ENCODE data around the gene PCGF3.
"Not testable (repeated sequence)": the region's sequence is repeated elsewhere in the genome, so short reads cannot be mapped to it uniquely, and the experiment has no call there.

The PCGF3 gene

GRCh38 chr4:725391-726234 is 20.0 kb downstream of the PCGF3 start:
- DNase-seq (ENCODE audit: low read depth): no peak

GRCh38 chr4:726235-726787 is 20.7 kb downstream of the PCGF3 start:
- DNase-seq (ENCODE audit: low read depth): peak; percentile 77

- DNase-seq (ENCODE audit: low read depth): no peak
Measured at GRCh38 chr4:726838-727237, 21.2 kb downstream of the PCGF3 start.

GRCh38 chr4:727576-727975 is 21.9 kb downstream of the PCGF3 start:
- DNase-seq (ENCODE audit: low read depth): no peak

GRCh38 chr4:729336-730315 is 24.0 kb downstream of the PCGF3 start:
- no peak for DNase-seq (ENCODE audit: low read depth)

- no peak for DNase-seq (ENCODE audit: low read depth)
Measured at GRCh38 chr4:730511-730910, 24.9 kb downstream of the PCGF3 start.

GRCh38 chr4:730946-731904 is 25.6 kb downstream of the PCGF3 start:
- DNase-seq (ENCODE audit: low read depth): not testable (repeated sequence)

GRCh38 chr4:731954-732353 is 26.3 kb downstream of the PCGF3 start:
- DNase-seq (ENCODE audit: low read depth): not testable (repeated sequence)

GRCh38 chr4:732486-732885 is 26.9 kb downstream of the PCGF3 start:
- no peak for DNase-seq (ENCODE audit: low read depth)

GRCh38 chr4:732911-733630 is 27.4 kb downstream of the PCGF3 start:
- no peak for DNase-seq (ENCODE audit: low read depth)

- no peak for DNase-seq (ENCODE audit: low read depth)
Measured at GRCh38 chr4:733631-733980, 28.0 kb downstream of the PCGF3 start.

GRCh38 chr4:734075-734474 is 28.4 kb downstream of the PCGF3 start:
- DNase-seq (ENCODE audit: low read depth): no peak

GRCh38 chr4:734951-735350 is 29.3 kb downstream of the PCGF3 start:
- DNase-seq (ENCODE audit: low read depth): no peak

- DNase-seq (ENCODE audit: low read depth): no peak
Measured at GRCh38 chr4:735583-735982, 30.0 kb downstream of the PCGF3 start.

GRCh38 chr4:736561-736960 is 30.9 kb downstream of the PCGF3 start:
- not testable (repeated sequence) for DNase-seq (ENCODE audit: low read depth)

- no peak for DNase-seq (ENCODE audit: low read depth)
Measured at GRCh38 chr4:738781-739280, 33.2 kb downstream of the PCGF3 start.

- no peak for DNase-seq (ENCODE audit: low read depth)
Measured at GRCh38 chr4:739569-739968, 33.9 kb downstream of the PCGF3 start.

GRCh38 chr4:740011-740410 is 34.4 kb downstream of the PCGF3 start:
- DNase-seq (ENCODE audit: low read depth): no peak

GRCh38 chr4:740656-741282 is 35.1 kb downstream of the PCGF3 start:
- no peak for DNase-seq (ENCODE audit: low read depth)

- no peak for DNase-seq (ENCODE audit: low read depth)
Measured at GRCh38 chr4:742096-742741, 36.6 kb downstream of the PCGF3 start.
